Measurements from ENCODE around the gene FBLIM1. TPM values are rescaled to one million over a fixed set of nuclear protein-coding genes. Genes with fewer than 3 reads are reported as not detected.

Gene FBLIM1
- total RNA-seq, 1 experiment from 2014 or later, result 64.7 TPM

DNA sequence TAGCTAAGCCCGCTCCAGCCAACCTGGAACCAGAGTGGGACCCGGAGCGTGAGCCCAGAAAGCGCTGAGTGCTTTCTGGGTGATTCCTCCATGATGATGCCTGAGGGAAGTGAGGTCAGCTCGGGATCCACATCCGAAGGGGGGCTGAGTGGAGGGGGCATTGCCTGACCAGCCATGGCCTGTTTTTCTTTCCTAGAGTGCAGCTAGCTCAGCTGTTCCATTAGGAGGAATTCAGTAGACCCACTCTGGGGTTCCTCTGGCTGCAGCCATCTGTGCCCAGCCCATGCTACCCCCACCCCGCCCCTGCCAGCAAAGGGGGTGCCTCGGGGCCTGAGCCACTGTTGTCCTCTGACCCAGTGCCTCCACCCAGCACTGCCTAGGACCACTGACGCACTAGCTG, 32.1 kb upstream of the FBLIM1 start:
- DNase-seq, result no peak

More for the DNA sequence above, 32.1 kb upstream of the FBLIM1 start:
- Histone ChIP-seq H3K23ac (ENCODE audit: insufficient read length, low read depth, low read length) (no peak overlapping the region), H3K4ac (ENCODE audit: low read depth, low read length) (no peak overlapping the region), H3K23me2 (ENCODE audit: insufficient read length, low read depth, low read length, poor library complexity, severe bottlenecking) (no peaks in the 10 kb centered on the region), H3K9me3 (ENCODE audit: control insufficient read depth, low read depth, low read length) (no peaks in the 10 kb centered on the region), H2AK5ac (ENCODE audit: insufficient read length, low read length) (no peak overlapping the region), H3K27me3 (ENCODE audit: insufficient read depth, low read length) (no peaks in the 10 kb centered on the region), H3K56ac (ENCODE audit: insufficient read length, low read depth, low read length) (no peak overlapping the region), H4K20me1 (ENCODE audit: control insufficient read depth, insufficient read depth, insufficient read length) (no peaks in the 10 kb centered on the region), H3T11ph (ENCODE audit: low read length) (no peak overlapping the region), H3K27ac (ENCODE audit: insufficient read length, low read depth, low read length) (no peak overlapping the region), H4K5ac (ENCODE audit: insufficient read length, low read depth, low read length) (no peak overlapping the region), H3K4me1 (ENCODE audit: insufficient read depth, low read length) (no peaks in the 10 kb centered on the region), H2BK120ac (ENCODE audit: low read depth, low read length, poor library complexity, severe bottlenecking) (no peak overlapping the region), H3K18ac (ENCODE audit: insufficient read length, low read depth, low read length) (no peak overlapping the region), H2BK5ac (ENCODE audit: insufficient read length, low read length) (no peak overlapping the region), H3K4me2 (ENCODE audit: insufficient read depth, insufficient read length, low read length) (no peak overlapping the region), H2BK12ac (ENCODE audit: insufficient read length, low read depth, low read length) (no peak overlapping the region), H3K9ac (ENCODE audit: extremely low read depth, insufficient read length, low read length) (no peak overlapping the region), H3K14ac (ENCODE audit: insufficient read depth, low read length) (no peak overlapping the region), H2BK20ac (ENCODE audit: low read depth, low read length, poor library complexity, severe bottlenecking) (no peak overlapping the region), H3K79me1 (ENCODE audit: insufficient read depth, low read depth, low read length, poor library complexity, severe bottlenecking) (no peaks in the 10 kb centered on the region), H4K8ac (replicated peaks; ENCODE audit: insufficient read length, low read depth, low read length) (no peak overlapping the region), H2AFZ (ENCODE audit: low read length) (no peak overlapping the region), H2BK15ac (ENCODE audit: low read depth, low read length) (no peak overlapping the region), H3K79me2 (ENCODE audit: insufficient read depth, low read length) (no peaks in the 10 kb centered on the region), H4K91ac (ENCODE audit: insufficient read length, low read depth, low read length) (no peak overlapping the region)
- H3K9me3 Mint-ChIP-seq, result no peaks in the 10 kb centered on the region
- TF ChIP-seq, protein P1, sequence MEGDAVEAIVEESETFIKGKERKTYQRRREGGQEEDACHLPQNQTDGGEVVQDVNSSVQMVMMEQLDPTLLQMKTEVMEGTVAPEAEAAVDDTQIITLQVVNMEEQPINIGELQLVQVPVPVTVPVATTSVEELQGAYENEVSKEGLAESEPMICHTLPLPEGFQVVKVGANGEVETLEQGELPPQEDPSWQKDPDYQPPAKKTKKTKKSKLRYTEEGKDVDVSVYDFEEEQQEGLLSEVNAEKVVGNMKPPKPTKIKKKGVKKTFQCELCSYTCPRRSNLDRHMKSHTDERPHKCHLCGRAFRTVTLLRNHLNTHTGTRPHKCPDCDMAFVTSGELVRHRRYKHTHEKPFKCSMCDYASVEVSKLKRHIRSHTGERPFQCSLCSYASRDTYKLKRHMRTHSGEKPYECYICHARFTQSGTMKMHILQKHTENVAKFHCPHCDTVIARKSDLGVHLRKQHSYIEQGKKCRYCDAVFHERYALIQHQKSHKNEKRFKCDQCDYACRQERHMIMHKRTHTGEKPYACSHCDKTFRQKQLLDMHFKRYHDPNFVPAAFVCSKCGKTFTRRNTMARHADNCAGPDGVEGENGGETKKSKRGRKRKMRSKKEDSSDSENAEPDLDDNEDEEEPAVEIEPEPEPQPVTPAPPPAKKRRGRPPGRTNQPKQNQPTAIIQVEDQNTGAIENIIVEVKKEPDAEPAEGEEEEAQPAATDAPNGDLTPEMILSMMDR (conservative IDR thresholded peaks at IDR 0.05), result no peak
- H3K4me1 Mint-ChIP-seq, result 0 out of 4 replicates have a peak, but pooled peaks cover 0 to 3% of the 10 kb centered on the region in 2 experiments
- H3K36me3 Mint-ChIP-seq (ENCODE audit: insufficient read depth in 1 of 3, low read depth in 3 of 3), result peaks cover 16 to 49% (median 33%) of the 10 kb centered on the region in 3 experiments; a peak in 6 of 7 replicates
- no peak overlapping the region for H3K4me3 Mint-ChIP-seq
- no CpG with 5 or more reads among the region's 9 CpGs for WGBS (ENCODE audit: extremely low coverage, insufficient read length, low lambda C conversion rate)
- H3K27ac Mint-ChIP-seq, result no peak overlapping the region
- no peaks in the 10 kb centered on the region for H3K27me3 Mint-ChIP-seq (ENCODE audit: low read depth)
